Activated T-cell treated with anti-CD3 and anti-CD28 coated beads, Interleukin-2, amount 50 U/mL, for 48 hours (primary cell): ENCODE measurements around the gene SNX25.
"Not testable (repeated sequence)": the region's sequence is repeated elsewhere in the genome, so short reads cannot be mapped to it uniquely, and the experiment has no call there.

Experiments used
- DNase-seq, 2 experiments: peaks; one replicate each; pipeline ENCODE4 v3.0.0-alpha.2; 2020

The SNX25 gene

GRCh38 chr4:185346975-185347601 lies 137.7 kb downstream of the SNX25 start:
- no peak for DNase-seq

- DNase-seq = no peak
Observed at GRCh38 chr4:185351691-185352090, 142.3 kb downstream of the SNX25 start.

- no peak for DNase-seq
Observed at GRCh38 chr4:185352202-185352601, 142.8 kb downstream of the SNX25 start.

GRCh38 chr4:185352741-185353140 lies 143.3 kb downstream of the SNX25 start:
- no peak for DNase-seq

GRCh38 chr4:185357211-185357610 lies 147.8 kb downstream of the SNX25 start:
- DNase-seq = no peak

GRCh38 chr4:185357733-185358440 lies 148.5 kb downstream of the SNX25 start:
- no peak for DNase-seq

GRCh38 chr4:185358514-185358913 lies 149.1 kb downstream of the SNX25 start:
- no peak for DNase-seq

GRCh38 chr4:185358959-185359358 lies 149.6 kb downstream of the SNX25 start:
- DNase-seq = no peak

GRCh38 chr4:185359767-185360446 lies 150.5 kb downstream of the SNX25 start:
- DNase-seq = no peak

- no peak for DNase-seq
Observed at GRCh38 chr4:185361872-185362271, 152.5 kb downstream of the SNX25 start.

- DNase-seq = not testable (repeated sequence)
Observed at GRCh38 chr4:185362570-185362969, 153.2 kb downstream of the SNX25 start.

GRCh38 chr4:185363251-185363650 lies 153.9 kb downstream of the SNX25 start:
- no peak for DNase-seq

GRCh38 chr4:185364886-185365285 lies 155.5 kb downstream of the SNX25 start:
- DNase-seq = no peak

- DNase-seq = no peak
Observed at GRCh38 chr4:185369731-185370130, 160.3 kb downstream of the SNX25 start.

GRCh38 chr4:185370268-185370949 lies 161.0 kb downstream of the SNX25 start:
- DNase-seq = no peak

GRCh38 chr4:185371702-185372101 lies 162.3 kb downstream of the SNX25 start:
- no peak for DNase-seq

GRCh38 chr4:185374027-185374426 lies 164.6 kb downstream of the SNX25 start:
- DNase-seq = no peak

- DNase-seq = no peak
Observed at GRCh38 chr4:185374573-185374972, 165.2 kb downstream of the SNX25 start.

- no peak for DNase-seq
Observed at GRCh38 chr4:185378264-185378663, 168.9 kb downstream of the SNX25 start.

GRCh38 chr4:185379326-185380295 lies 170.2 kb downstream of the SNX25 start:
- no peak for DNase-seq

- DNase-seq = no peak
Observed at GRCh38 chr4:185380320-185380719, 170.9 kb downstream of the SNX25 start.
